ENCODE measurements around the gene FAM83E.

The FAM83E gene

GRCh38 chr19:48619692-48620585 lies 5.1 kb upstream of the FAM83E start:
- H3K4me3 Mint-ChIP-seq: peak overlapping the region; percentile 93
- peaks cover 34% of the 10 kb centered on the region for H3K36me3 Mint-ChIP-seq (ENCODE audit: insufficient read depth)
- no peak for ATAC-seq (replicated peaks; ENCODE audit: extremely low read depth, poor library complexity, severe bottlenecking)
- no peak for DNase-seq (ENCODE audit: low spot score in 2 of 2)
- no peaks in the 10 kb centered on the region for H3K9me3 Mint-ChIP-seq
- H3K27ac Mint-ChIP-seq (ENCODE audit: low read depth): peak overlapping the region; percentile 95
- no peaks in the 10 kb centered on the region for H3K27me3 Mint-ChIP-seq
- peaks cover 57% of the 10 kb centered on the region for H3K4me1 Mint-ChIP-seq

- H3K4me1 Mint-ChIP-seq: peaks cover 50% of the 10 kb centered on the region
- no peaks in the 10 kb centered on the region for H3K27me3 Mint-ChIP-seq
- DNase-seq (ENCODE audit: low spot score in 2 of 2): peak; percentile 88 to 94
- H3K4me3 Mint-ChIP-seq: peak within 1 kb of the TSS; percentile 93
- H3K36me3 Mint-ChIP-seq (ENCODE audit: insufficient read depth): peaks cover 33% of the 10 kb centered on the region
- H3K9me3 Mint-ChIP-seq: no peaks in the 10 kb centered on the region
- peak; percentile 81 for ATAC-seq (replicated peaks; ENCODE audit: extremely low read depth, poor library complexity, severe bottlenecking)
- peak within 1 kb of the TSS; percentile 95 for H3K27ac Mint-ChIP-seq (ENCODE audit: low read depth)
Observed at GRCh38 chr19:48618916-48619691, 4.2 kb upstream of the FAM83E start, which contains the start of the genes RPL18 and SPHK2. Gene RPL18, minus strand, starts transcription at chr19:48619178. Its CDS starts 35 bp downstream, at chr19:48619143. Gene SPHK2, plus strand, starts transcription at chr19:48619506. Its CDS starts 1,009 bp downstream, at chr19:48620515.

- DNase-seq (ENCODE audit: low spot score in 2 of 2) (no peak), ATAC-seq (replicated peaks; ENCODE audit: extremely low read depth, poor library complexity, severe bottlenecking) (no peak)
- no peaks in the 10 kb centered on the region for H3K9me3 Mint-ChIP-seq
- no peaks in the 10 kb centered on the region for H3K27me3 Mint-ChIP-seq
- H3K4me3 Mint-ChIP-seq: peak overlapping the region; percentile 93
- H3K27ac Mint-ChIP-seq (ENCODE audit: low read depth): peak overlapping the region; percentile 95
- H3K4me1 Mint-ChIP-seq: peaks cover 48% of the 10 kb centered on the region
- peaks cover 34% of the 10 kb centered on the region for H3K36me3 Mint-ChIP-seq (ENCODE audit: insufficient read depth)
Observed at GRCh38 chr19:48618278-48618915, 3.5 kb upstream of the FAM83E start.

- Mint-ChIP-seq H3K27me3 (no peaks in the 10 kb centered on the region), H3K27ac (ENCODE audit: low read depth) (peak overlapping the region; percentile 88), H3K4me3 (peak overlapping the region; percentile 93), H3K36me3 (ENCODE audit: insufficient read depth) (peaks cover 31% of the 10 kb centered on the region), H3K4me1 (peaks cover 45% of the 10 kb centered on the region), H3K9me3 (no peaks in the 10 kb centered on the region)
- ATAC-seq (replicated peaks; ENCODE audit: extremely low read depth, poor library complexity, severe bottlenecking) (no peak), DNase-seq (ENCODE audit: low spot score in 2 of 2) (no peak)
Observed at GRCh38 chr19:48617146-48617937, 2.5 kb upstream of the FAM83E start.

GRCh38 chr19:48616491-48617056 lies 1.7 kb upstream of the FAM83E start:
- peaks cover 45% of the 10 kb centered on the region for H3K4me1 Mint-ChIP-seq
- peaks cover 30% of the 10 kb centered on the region for H3K36me3 Mint-ChIP-seq (ENCODE audit: insufficient read depth)
- H3K4me3 Mint-ChIP-seq: peak overlapping the region; percentile 93
- ATAC-seq (replicated peaks; ENCODE audit: extremely low read depth, poor library complexity, severe bottlenecking): no peak
- H3K9me3 Mint-ChIP-seq: no peaks in the 10 kb centered on the region
- no peak for DNase-seq (ENCODE audit: low spot score in 2 of 2)
- H3K27ac Mint-ChIP-seq (ENCODE audit: low read depth): peak overlapping the region; percentile 88
- H3K27me3 Mint-ChIP-seq: no peaks in the 10 kb centered on the region

GRCh38 chr19:48616041-48616436 lies 1.2 kb upstream of the FAM83E start:
- no peaks in the 10 kb centered on the region for H3K9me3 Mint-ChIP-seq
- H3K27me3 Mint-ChIP-seq: no peaks in the 10 kb centered on the region
- DNase-seq (ENCODE audit: low spot score in 2 of 2): no peak
- ATAC-seq (replicated peaks; ENCODE audit: extremely low read depth, poor library complexity, severe bottlenecking): no peak
- peaks cover 45% of the 10 kb centered on the region for H3K4me1 Mint-ChIP-seq
- H3K4me3 Mint-ChIP-seq: peak overlapping the region; percentile 93
- peak overlapping the region; percentile 88 for H3K27ac Mint-ChIP-seq (ENCODE audit: low read depth)
- peaks cover 28% of the 10 kb centered on the region for H3K36me3 Mint-ChIP-seq (ENCODE audit: insufficient read depth)

- Mint-ChIP-seq H3K9me3 (no peaks in the 10 kb centered on the region), H3K36me3 (ENCODE audit: insufficient read depth) (peaks cover 27% of the 10 kb centered on the region), H3K4me3 (peak overlapping the region; percentile 18), H3K4me1 (peaks cover 45% of the 10 kb centered on the region), H3K27ac (ENCODE audit: low read depth) (no peak overlapping the region), H3K27me3 (no peaks in the 10 kb centered on the region)
- no peak for DNase-seq (ENCODE audit: low spot score in 2 of 2)
- no peak for ATAC-seq (replicated peaks; ENCODE audit: extremely low read depth, poor library complexity, severe bottlenecking)
Observed at GRCh38 chr19:48615231-48616040, 560 bp upstream of the FAM83E start.

GRCh38 chr19:48613852-48614435 lies 932 bp downstream of the FAM83E start:
- Mint-ChIP-seq H3K27me3 (no peaks in the 10 kb centered on the region), H3K9me3 (no peaks in the 10 kb centered on the region), H3K4me3 (no peak overlapping the region), H3K36me3 (ENCODE audit: insufficient read depth) (peaks cover 19% of the 10 kb centered on the region), H3K4me1 (peaks cover 36% of the 10 kb centered on the region), H3K27ac (ENCODE audit: low read depth) (peak overlapping the region; percentile 91)
- ATAC-seq (replicated peaks; ENCODE audit: extremely low read depth, poor library complexity, severe bottlenecking): no peak
- DNase-seq (ENCODE audit: low spot score in 2 of 2): no peak

GRCh38 chr19:48613024-48613851 lies 1.6 kb downstream of the FAM83E start:
- no peak for DNase-seq (ENCODE audit: low spot score in 2 of 2)
- no peaks in the 10 kb centered on the region for H3K27me3 Mint-ChIP-seq
- H3K36me3 Mint-ChIP-seq (ENCODE audit: insufficient read depth): peaks cover 14% of the 10 kb centered on the region
- H3K4me3 Mint-ChIP-seq: no peak overlapping the region
- H3K27ac Mint-ChIP-seq (ENCODE audit: low read depth): peak overlapping the region; percentile 91
- no peak for ATAC-seq (replicated peaks; ENCODE audit: extremely low read depth, poor library complexity, severe bottlenecking)
- H3K9me3 Mint-ChIP-seq: no peaks in the 10 kb centered on the region
- H3K4me1 Mint-ChIP-seq: peaks cover 33% of the 10 kb centered on the region

GRCh38 chr19:48611872-48612271 lies 3.0 kb downstream of the FAM83E start:
- Mint-ChIP-seq H3K9me3 (no peaks in the 10 kb centered on the region), H3K36me3 (ENCODE audit: insufficient read depth) (peaks cover 10% of the 10 kb centered on the region), H3K27me3 (no peaks in the 10 kb centered on the region), H3K4me3 (no peak overlapping the region), H3K27ac (ENCODE audit: low read depth) (peak overlapping the region; percentile 57), H3K4me1 (peaks cover 21% of the 10 kb centered on the region)
- ATAC-seq (replicated peaks; ENCODE audit: extremely low read depth, poor library complexity, severe bottlenecking): no peak
- DNase-seq (ENCODE audit: low spot score in 2 of 2): no peak

All from central memory CD8-positive, alpha-beta T cell (primary cell).